ENCODE results near the gene TBX5.

The TBX5 gene

GRCh38 chr12:114425031-114425626 lies 19.2 kb upstream of the TBX5 start:
- Histone ChIP-seq H3K4me2 (ENCODE audit: low read length, poor library complexity, severe bottlenecking) (no peak overlapping the region), H3K14ac (ENCODE audit: low read length in 2 of 2) (no peak overlapping the region), H3K9ac (ENCODE audit: low read length) (no peak overlapping the region), H3K36me3 (ENCODE audit: control insufficient read depth in 1 of 2, insufficient read depth in 2 of 2, low read depth in 1 of 2, low read length in 2 of 2) (no peaks in the 10 kb centered on the region), H2BK5ac (ENCODE audit: low read depth, low read length, poor library complexity, severe bottlenecking) (no peak overlapping the region), H3K4ac (ENCODE audit: low read depth in 1 of 2, low read length in 2 of 2) (no peak overlapping the region), H3K4me3 (ENCODE audit: insufficient read depth in 1 of 2, low read depth in 1 of 2, low read length in 2 of 2) (no peak overlapping the region), H2BK15ac (ENCODE audit: low read depth, poor library complexity, severe bottlenecking) (no peak overlapping the region), H3K27ac (ENCODE audit: low read length, poor library complexity, severe bottlenecking) (no peak overlapping the region), H3K9me3 (ENCODE audit: control insufficient read depth, low read length) (no peaks in the 10 kb centered on the region), H2AFZ (ENCODE audit: low read depth, low read length) (no peak overlapping the region), H4K8ac (ENCODE audit: low read length) (no peak overlapping the region), H3K27me3 (ENCODE audit: control insufficient read depth in 1 of 2, insufficient read depth in 1 of 2, low read length in 2 of 2) (no peaks in the 10 kb centered on the region), H2BK12ac (ENCODE audit: low read length in 2 of 2) (no peak overlapping the region), H2AK5ac (ENCODE audit: low read length, severe bottlenecking) (no peak overlapping the region), H4K91ac (ENCODE audit: low read length) (no peak overlapping the region), H3K4me1 (ENCODE audit: control insufficient read depth, insufficient read depth, low read depth, low read length) (no peaks in the 10 kb centered on the region), H2BK120ac (ENCODE audit: low read depth, low read length) (no peak overlapping the region), H3K23ac (ENCODE audit: low read length in 2 of 2) (no peak overlapping the region), H3K79me1 (replicated peaks; ENCODE audit: low read length, poor library complexity, severe bottlenecking) (no peaks in the 10 kb centered on the region), H3K18ac (ENCODE audit: low read depth in 1 of 2, low read length in 2 of 2) (no peak overlapping the region)
- no peak for DNase-seq
- WGBS = 62% methylated on average over 3 of the region's 3 CpGs

- H4K91ac ChIP-seq (ENCODE audit: low read length) = no peak overlapping the region
- 94% methylated on average over 3 of the region's 4 CpGs for WGBS
Observed at GRCh38 chr12:114420944-114421335, 15.0 kb upstream of the TBX5 start.

GRCh38 chr12:114420182-114420943 lies 14.4 kb upstream of the TBX5 start:
- Histone ChIP-seq H3K23ac (ENCODE audit: low read length in 2 of 2) (no peak overlapping the region), H3K4me2 (ENCODE audit: low read length, poor library complexity, severe bottlenecking) (no peak overlapping the region), H2BK120ac (ENCODE audit: low read depth, low read length) (no peak overlapping the region), H3K9ac (ENCODE audit: low read length) (peak overlapping the region; percentile 1), H3K14ac (ENCODE audit: low read length in 2 of 2) (no peak overlapping the region), H2AFZ (ENCODE audit: low read depth, low read length) (no peak overlapping the region), H3K4me3 (ENCODE audit: insufficient read depth in 1 of 2, low read depth in 1 of 2, low read length in 2 of 2) (no peak overlapping the region), H2BK15ac (ENCODE audit: low read depth, poor library complexity, severe bottlenecking) (no peak overlapping the region), H2BK12ac (ENCODE audit: low read length in 2 of 2) (no peak overlapping the region), H3K36me3 (ENCODE audit: control insufficient read depth in 1 of 2, insufficient read depth in 2 of 2, low read depth in 1 of 2, low read length in 2 of 2) (no peaks in the 10 kb centered on the region), H3K4me1 (ENCODE audit: control insufficient read depth, insufficient read depth, low read depth, low read length) (no peaks in the 10 kb centered on the region), H2AK5ac (ENCODE audit: low read length, severe bottlenecking) (no peak overlapping the region), H2BK5ac (ENCODE audit: low read depth, low read length, poor library complexity, severe bottlenecking) (no peak overlapping the region), H3K4ac (ENCODE audit: low read depth in 1 of 2, low read length in 2 of 2) (no peak overlapping the region), H4K91ac (ENCODE audit: low read length) (no peak overlapping the region), H3K27me3 (ENCODE audit: control insufficient read depth in 1 of 2, insufficient read depth in 1 of 2, low read length in 2 of 2) (peaks cover 10 to 15% of the 10 kb centered on the region in 2 experiments), H3K79me1 (replicated peaks; ENCODE audit: low read length, poor library complexity, severe bottlenecking) (no peaks in the 10 kb centered on the region), H3K18ac (ENCODE audit: low read depth in 1 of 2, low read length in 2 of 2) (no peak overlapping the region), H4K8ac (ENCODE audit: low read length) (no peak overlapping the region), H3K27ac (ENCODE audit: low read length, poor library complexity, severe bottlenecking) (no peak overlapping the region), H3K9me3 (ENCODE audit: control insufficient read depth, low read length) (no peaks in the 10 kb centered on the region)
- 85% methylated on average over 2 of the region's 8 CpGs for WGBS
- DNase-seq = no peak

More at GRCh38 chr12:114420944-114421335, 15.0 kb upstream of the TBX5 start:
- Histone ChIP-seq H3K9me3 (ENCODE audit: control insufficient read depth, low read length) (no peaks in the 10 kb centered on the region), H3K9ac (ENCODE audit: low read length) (no peak overlapping the region), H3K23ac (ENCODE audit: low read length in 2 of 2) (no peak overlapping the region), H2AFZ (ENCODE audit: low read depth, low read length) (no peak overlapping the region), H3K36me3 (ENCODE audit: control insufficient read depth in 1 of 2, insufficient read depth in 2 of 2, low read depth in 1 of 2, low read length in 2 of 2) (no peaks in the 10 kb centered on the region), H3K4me1 (ENCODE audit: control insufficient read depth, insufficient read depth, low read depth, low read length) (no peaks in the 10 kb centered on the region), H3K4me2 (ENCODE audit: low read length, poor library complexity, severe bottlenecking) (no peak overlapping the region), H3K18ac (ENCODE audit: low read depth in 1 of 2, low read length in 2 of 2) (no peak overlapping the region), H2BK5ac (ENCODE audit: low read depth, low read length, poor library complexity, severe bottlenecking) (no peak overlapping the region), H3K4ac (ENCODE audit: low read depth in 1 of 2, low read length in 2 of 2) (no peak overlapping the region), H3K27me3 (ENCODE audit: control insufficient read depth in 1 of 2, insufficient read depth in 1 of 2, low read length in 2 of 2) (peaks cover 5 to 15% of the 10 kb centered on the region in 2 experiments), H2BK120ac (ENCODE audit: low read depth, low read length) (no peak overlapping the region), H3K27ac (ENCODE audit: low read length, poor library complexity, severe bottlenecking) (no peak overlapping the region), H3K14ac (ENCODE audit: low read length in 2 of 2) (no peak overlapping the region), H2BK15ac (ENCODE audit: low read depth, poor library complexity, severe bottlenecking) (no peak overlapping the region), H2BK12ac (ENCODE audit: low read length in 2 of 2) (no peak overlapping the region), H4K8ac (ENCODE audit: low read length) (no peak overlapping the region), H3K79me1 (replicated peaks; ENCODE audit: low read length, poor library complexity, severe bottlenecking) (no peaks in the 10 kb centered on the region), H2AK5ac (ENCODE audit: low read length, severe bottlenecking) (no peak overlapping the region), H3K4me3 (ENCODE audit: insufficient read depth in 1 of 2, low read depth in 1 of 2, low read length in 2 of 2) (no peak overlapping the region)
- no peak for DNase-seq

GRCh38 chr12:114416028-114416427 lies 10.1 kb upstream of the TBX5 start:
- H2BK5ac ChIP-seq (ENCODE audit: low read depth, low read length, poor library complexity, severe bottlenecking) = no peak overlapping the region
- no peak overlapping the region for H3K4me3 ChIP-seq (ENCODE audit: insufficient read depth in 1 of 2, low read depth in 1 of 2, low read length in 2 of 2)
- no peak overlapping the region for H2AFZ ChIP-seq (ENCODE audit: low read depth, low read length)
- no peak overlapping the region for H4K8ac ChIP-seq (ENCODE audit: low read length)
- no peak overlapping the region for H3K27ac ChIP-seq (ENCODE audit: low read length, poor library complexity, severe bottlenecking)
- no peaks in the 10 kb centered on the region for H3K9me3 ChIP-seq (ENCODE audit: control insufficient read depth, low read length)
- no peaks in the 10 kb centered on the region for H3K79me1 ChIP-seq (replicated peaks; ENCODE audit: low read length, poor library complexity, severe bottlenecking)
- H2BK120ac ChIP-seq (ENCODE audit: low read depth, low read length) = no peak overlapping the region
- H2AK5ac ChIP-seq (ENCODE audit: low read length, severe bottlenecking) = no peak overlapping the region
- H4K91ac ChIP-seq (ENCODE audit: low read length) = no peak overlapping the region
- WGBS = 76% methylated on average over 4 of the region's 4 CpGs
- H3K4ac ChIP-seq (ENCODE audit: low read depth in 1 of 2, low read length in 2 of 2) = no peak overlapping the region
- H3K4me2 ChIP-seq (ENCODE audit: low read length, poor library complexity, severe bottlenecking) = no peak overlapping the region
- H3K14ac ChIP-seq (ENCODE audit: low read length in 2 of 2) = no peak overlapping the region
- no peaks in the 10 kb centered on the region for H3K4me1 ChIP-seq (ENCODE audit: control insufficient read depth, insufficient read depth, low read depth, low read length)
- no peak overlapping the region for H2BK15ac ChIP-seq (ENCODE audit: low read depth, poor library complexity, severe bottlenecking)
- no peak overlapping the region for H2BK12ac ChIP-seq (ENCODE audit: low read length in 2 of 2)
- H3K27me3 ChIP-seq (ENCODE audit: control insufficient read depth in 1 of 2, insufficient read depth in 1 of 2, low read length in 2 of 2) = peaks cover 36 to 53% of the 10 kb centered on the region in 2 experiments
- H3K23ac ChIP-seq (ENCODE audit: low read length in 2 of 2) = no peak overlapping the region
- H3K18ac ChIP-seq (ENCODE audit: low read depth in 1 of 2, low read length in 2 of 2) = no peak overlapping the region
- no peak for DNase-seq
- no peaks in the 10 kb centered on the region for H3K36me3 ChIP-seq (ENCODE audit: control insufficient read depth in 1 of 2, insufficient read depth in 2 of 2, low read depth in 1 of 2, low read length in 2 of 2)
- H3K9ac ChIP-seq (ENCODE audit: low read length) = no peak overlapping the region
